SK-N-MC (cell line): ENCODE data around the gene POLR1C.

Experiments
- DNase-seq: peaks from one replicate; pipeline ENCODE4 v3.0.0-alpha.2; 2011; ENCODE audit warnings: low read depth, low spot score
- H3K27ac ChIP-seq: fragments of 200-600 bp; sonication (generic); 2 replicates; pipeline ENCODE4 v1.5.1; 2016; ENCODE audit warnings: mixed run types
- H3K36me3 ChIP-seq: fragments of 200-600 bp; sonication (generic); 2 replicates; pipeline ENCODE4 v1.6.1; 2017; ENCODE audit warnings: antibody characterized with exemption, low read length, mixed read lengths; ENCODE audit not compliant: insufficient read depth
- H3K4me3 ChIP-seq: fragments of 200-600 bp; sonication (generic); 2 replicates; pipeline ENCODE4 v1.5.1; 2016
- H3K9ac ChIP-seq: fragments of 200-600 bp; sonication (generic); 2 replicates; pipeline ENCODE4 v1.8.0; 2017; ENCODE audit warnings: mixed run types, mixed read lengths; ENCODE audit not compliant: insufficient read length
- H3K9me3 ChIP-seq: fragments of 200-600 bp; sonication (generic); 2 replicates; pipeline ENCODE4 v1.6.1; 2017; ENCODE audit warnings: low read depth, mild to moderate bottlenecking, antibody characterized with exemption, low read length, moderate library complexity, mixed read lengths
- EZH2 ChIP-seq: fragments of 200-600 bp; sonication (generic); IDR thresholded peaks from one replicate; pipeline ENCODE4 v1.6.1; 2017; ENCODE audit warnings: antibody characterized with exemption
- FOXP2 ChIP-seq: optimal IDR thresholded peaks from 2 replicates; pipeline ENCODE3; 2011; ENCODE audit warnings: mild to moderate bottlenecking, moderate library complexity; ENCODE audit not compliant: insufficient read depth; ENCODE audit errors: extremely low read length, control extremely low read depth
- POLR2AphosphoS5 ChIP-seq: IDR thresholded peaks from 2 replicates; pipeline ENCODE4 v1.6.1; 2012; ENCODE audit warnings: mild to moderate bottlenecking, low read depth, low read length, borderline replicate concordance

The POLR1C gene

DNA sequence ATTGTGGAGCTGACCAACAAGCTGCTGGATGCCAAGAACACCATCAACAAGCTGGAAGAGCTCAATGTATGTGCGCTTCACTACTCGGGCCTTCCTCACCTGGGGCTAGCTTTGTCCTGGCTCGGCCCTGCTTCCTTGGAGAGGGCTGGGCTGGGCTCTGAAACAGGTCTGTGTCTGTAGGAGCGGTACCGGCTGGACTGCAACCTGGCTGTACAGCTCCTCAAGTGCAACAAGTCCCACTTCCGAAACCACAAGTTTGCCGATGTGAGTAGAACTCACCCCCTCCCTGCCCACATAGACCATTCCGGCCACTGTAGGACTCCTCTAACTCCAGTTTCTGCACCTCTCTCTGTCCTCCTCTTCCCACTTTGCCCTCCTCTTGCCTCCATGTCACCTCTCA, 13.4 kb upstream of the POLR1C start:
- H3K9ac ChIP-seq = no peak overlapping the region
- no peak for DNase-seq

DNA sequence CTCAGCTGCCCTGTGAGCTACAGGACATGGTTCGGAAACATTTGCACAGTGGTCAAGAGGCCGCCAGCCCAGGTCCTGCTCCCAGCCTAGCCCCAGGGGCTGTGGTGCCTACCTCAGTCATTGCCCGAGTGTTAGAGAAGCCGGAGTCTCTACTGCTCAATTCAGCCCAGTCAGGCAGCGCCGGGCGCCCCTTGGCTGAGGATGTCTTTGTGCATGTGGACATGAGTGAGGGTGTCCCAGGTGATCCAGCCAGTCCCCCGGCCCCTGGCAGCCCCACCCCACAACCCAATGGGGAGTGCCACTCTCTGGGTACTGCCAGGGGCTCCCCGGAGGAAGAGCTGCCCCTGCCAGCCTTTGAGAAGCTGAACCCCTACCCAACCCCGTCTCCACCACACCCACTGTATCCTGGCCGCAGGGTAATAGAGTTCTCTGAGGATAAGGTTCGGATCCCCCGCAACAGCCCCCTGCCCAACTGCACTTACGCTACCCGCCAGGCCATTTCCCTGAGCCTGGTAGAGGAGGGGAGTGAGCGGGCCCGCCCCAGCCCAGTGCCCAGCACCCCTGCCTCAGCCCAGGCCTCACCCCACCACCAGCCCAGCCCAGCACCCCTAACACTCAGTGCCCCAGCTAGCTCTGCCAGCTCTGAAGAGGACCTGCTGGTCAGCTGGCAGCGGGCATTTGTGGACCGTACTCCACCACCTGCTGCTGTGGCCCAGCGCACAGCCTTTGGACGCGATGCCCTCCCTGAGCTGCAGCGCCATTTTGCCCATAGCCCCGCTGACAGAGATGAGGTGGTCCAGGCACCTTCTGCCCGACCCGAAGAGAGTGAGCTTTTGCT, 11.9 kb upstream of the POLR1C start:
- Histone ChIP-seq H3K36me3 (peaks cover 18% of the 10 kb centered on the region; the same call in 1 of the 2 replicates), H3K9ac (no peak overlapping the region), H3K9me3 (no peaks in the 10 kb centered on the region), H3K4me3 (no peak overlapping the region), H3K27ac (no peak overlapping the region)
- DNase-seq = no peak
- TF ChIP-seq POLR2AphosphoS5 = no peak
- no peak for TF ChIP-seq FOXP2
- no peak for TF ChIP-seq EZH2

More for the DNA sequence above, 13.4 kb upstream of the POLR1C start:
- no peak for TF ChIP-seq POLR2AphosphoS5
- TF ChIP-seq EZH2 = no peak
- no peak for TF ChIP-seq FOXP2
- Histone ChIP-seq H3K9me3 (no peaks in the 10 kb centered on the region), H3K4me3 (no peak overlapping the region), H3K27ac (no peak overlapping the region), H3K36me3 (peaks cover 33% of the 10 kb centered on the region; the same call in 1 of the 2 replicates)

DNA sequence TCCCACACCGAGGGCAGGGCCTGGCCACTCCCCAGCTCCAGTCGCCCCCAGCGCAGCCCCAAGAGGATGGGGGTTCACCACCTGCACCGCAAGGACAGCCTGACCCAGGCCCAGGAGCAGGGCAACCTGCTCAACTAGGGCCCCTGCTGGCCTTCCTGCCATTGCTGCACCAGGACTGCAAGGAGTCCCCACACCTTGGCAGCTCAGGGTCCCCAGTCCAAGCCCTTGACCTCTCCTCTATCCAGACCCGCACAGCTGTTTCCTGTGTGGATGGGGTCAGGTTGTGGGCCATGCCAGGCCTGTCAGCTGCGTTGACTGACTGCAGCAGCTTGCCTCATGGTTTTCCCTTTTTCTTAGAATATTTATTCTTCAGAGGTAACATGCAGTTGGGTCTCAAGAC, 11.2 kb upstream of the POLR1C start:
- DNase-seq = no peak
- Histone ChIP-seq H3K36me3 (peaks cover 11% of the 10 kb centered on the region; the same call in 1 of the 2 replicates), H3K27ac (no peak overlapping the region), H3K9ac (no peak overlapping the region), H3K9me3 (no peaks in the 10 kb centered on the region), H3K4me3 (no peak overlapping the region)
- TF ChIP-seq FOXP2 (no peak), POLR2AphosphoS5 (no peak), EZH2 (no peak)

DNA sequence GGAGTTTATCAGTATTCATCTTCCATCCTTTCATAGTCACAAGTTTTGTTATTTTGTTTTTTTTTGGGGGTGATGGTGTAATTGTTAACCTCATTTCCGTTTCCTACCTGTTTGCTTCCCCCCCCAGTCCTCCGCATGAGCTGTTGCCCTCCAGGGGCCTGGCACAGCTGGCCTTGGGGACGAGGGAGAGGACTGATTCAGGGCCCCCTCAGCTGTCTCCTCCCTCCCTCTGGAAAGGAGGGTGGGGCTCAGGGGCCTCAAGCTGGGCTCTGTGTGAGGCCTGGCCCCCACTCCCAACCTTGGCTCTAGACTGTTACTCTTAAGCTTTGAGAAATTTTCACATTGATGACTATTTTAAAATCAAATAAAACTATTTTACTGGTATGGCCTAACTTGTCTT, 10.7 kb upstream of the POLR1C start:
- Histone ChIP-seq H3K9me3 (no peaks in the 10 kb centered on the region), H3K9ac (no peak overlapping the region), H3K4me3 (no peak overlapping the region), H3K36me3 (peaks cover 7% of the 10 kb centered on the region; the same call in 1 of the 2 replicates), H3K27ac (no peak overlapping the region)
- no peak for DNase-seq
- TF ChIP-seq FOXP2 (no peak), POLR2AphosphoS5 (no peak)

DNA sequence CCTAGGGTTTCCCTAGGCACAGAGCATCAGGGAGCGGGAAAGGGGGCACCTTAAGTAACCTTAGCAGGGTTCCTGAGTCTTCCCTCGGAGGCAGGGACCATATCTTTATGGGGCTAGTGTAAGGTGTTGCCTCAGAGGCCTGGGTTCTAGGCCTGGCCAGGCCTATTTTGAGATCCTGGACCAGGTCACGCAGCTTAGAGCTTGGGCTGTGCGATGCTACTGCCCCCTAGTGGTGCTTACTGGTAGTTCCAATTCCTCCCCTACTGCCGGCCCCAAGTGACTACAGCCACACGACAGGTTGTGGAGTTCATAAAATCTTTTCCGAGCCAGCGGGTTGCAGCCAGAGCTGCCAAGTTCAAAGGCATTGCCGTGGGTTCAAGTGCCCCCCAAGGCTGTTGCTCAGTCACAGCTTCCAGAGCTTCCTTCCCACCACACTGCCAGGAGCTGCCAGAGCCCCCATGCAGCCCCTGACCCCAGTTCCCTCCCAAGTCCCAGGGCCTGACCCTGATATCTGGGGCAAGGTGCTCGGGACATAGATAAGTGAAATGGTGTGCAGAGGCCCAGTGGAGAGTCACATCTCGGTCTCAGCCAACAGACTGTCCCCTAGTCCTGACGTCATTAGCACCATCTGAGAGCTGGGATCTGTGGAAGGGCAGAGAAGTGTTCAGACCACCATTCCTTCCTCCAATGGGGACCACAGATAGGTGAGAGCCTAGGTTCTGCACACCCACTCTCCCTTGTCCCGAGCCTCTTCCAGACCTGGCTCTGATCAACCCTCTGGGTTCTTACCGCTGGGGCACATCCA, 10.0 kb upstream of the POLR1C start:
- TF ChIP-seq POLR2AphosphoS5 = 0 out of 2 replicates have a peak, but pooled peaks have one; percentile 29
- no peak for TF ChIP-seq EZH2
- no peak for TF ChIP-seq FOXP2

DNA sequence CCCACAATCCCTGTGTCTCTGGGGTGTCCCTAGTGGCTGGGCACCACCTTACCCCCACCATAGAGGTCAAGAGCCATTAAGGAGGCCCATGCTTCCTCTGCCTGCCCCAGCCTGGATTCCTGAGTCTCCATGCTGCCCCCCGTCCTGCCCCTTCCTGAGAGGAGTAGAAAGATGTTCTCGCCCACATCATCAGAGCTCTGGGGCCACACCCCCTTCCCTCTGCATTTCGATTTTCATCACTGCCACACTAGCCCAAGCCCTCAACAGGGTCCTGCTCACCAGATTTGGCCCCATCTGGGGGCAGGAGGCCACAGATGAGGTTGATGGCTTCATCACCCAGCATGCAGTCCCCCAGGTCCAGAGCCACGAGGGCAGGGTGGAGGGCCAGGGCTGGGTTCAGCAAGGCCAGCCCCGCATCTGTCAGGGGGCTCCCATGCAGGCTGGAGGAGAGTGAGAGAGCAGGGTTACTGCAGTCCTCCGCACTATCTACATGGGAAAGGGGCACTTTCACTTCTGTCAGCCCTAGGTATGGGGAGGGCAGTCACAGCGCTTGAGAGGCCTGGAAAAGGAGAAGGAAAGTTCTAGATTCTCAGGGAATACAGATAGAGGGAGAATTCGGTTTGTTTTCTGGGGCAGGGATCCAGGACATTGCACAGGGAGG, 8.3 kb upstream of the POLR1C start:
- Histone ChIP-seq H3K9ac (no peak overlapping the region), H3K36me3 (peaks cover 22% of the 10 kb centered on the region; the same call in 1 of the 2 replicates)

More for the DNA sequence above, 10.0 kb upstream of the POLR1C start:
- Histone ChIP-seq H3K27ac (no peak overlapping the region), H3K36me3 (peaks cover 9% of the 10 kb centered on the region; the same call in 1 of the 2 replicates), H3K4me3 (no peak overlapping the region), H3K9ac (no peak overlapping the region), H3K9me3 (no peaks in the 10 kb centered on the region)
- peak; percentile 51 for DNase-seq

DNA sequence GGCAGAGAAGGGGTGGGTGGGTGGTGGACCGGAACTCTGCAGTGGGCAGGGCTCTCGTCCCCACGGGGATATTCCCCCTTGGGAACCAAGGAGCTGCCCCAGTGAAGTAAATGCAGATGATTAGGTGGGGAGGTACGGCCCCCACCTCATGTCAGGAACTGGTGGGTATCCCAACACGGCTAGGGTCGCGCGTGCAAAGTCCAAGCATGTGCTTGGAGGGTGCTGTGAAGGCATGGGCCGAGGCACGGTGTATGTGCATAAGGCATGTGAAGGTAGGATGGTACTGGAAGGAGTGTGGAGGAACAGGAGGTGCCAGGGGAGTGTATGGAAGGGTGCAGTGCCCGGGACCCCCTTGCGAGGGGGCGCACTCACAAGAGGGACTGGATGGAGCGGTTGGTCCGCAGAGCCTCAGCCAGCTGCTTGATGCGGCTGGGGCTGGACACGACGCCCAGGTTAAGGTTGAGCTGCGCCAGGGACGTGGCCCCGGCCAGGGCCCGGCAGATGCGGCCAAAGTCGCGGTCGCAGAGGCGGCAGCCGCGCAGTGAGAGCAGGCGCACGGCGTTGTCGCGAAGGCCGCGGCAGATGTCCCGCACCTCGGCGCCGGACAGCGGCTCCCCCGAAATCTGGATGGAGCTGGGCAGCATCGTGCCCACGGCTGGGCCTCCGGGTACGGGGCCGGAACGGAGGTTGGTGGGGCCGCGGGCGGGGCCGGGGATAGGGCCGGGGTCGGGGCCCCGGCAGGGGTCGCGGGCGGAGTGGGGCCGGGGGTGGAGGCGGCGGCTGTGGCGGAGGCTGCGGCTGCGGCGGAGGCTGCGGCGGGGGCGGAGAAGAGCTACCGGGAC, 7.5 kb upstream of the POLR1C start:
- Histone ChIP-seq H3K27ac (no peak overlapping the region), H3K36me3 (peaks cover 24% of the 10 kb centered on the region; the same call in 1 of the 2 replicates), H3K9me3 (no peaks in the 10 kb centered on the region), H3K4me3 (peak overlapping the region; percentile 82), H3K9ac (no peak overlapping the region)
- TF ChIP-seq FOXP2 (no peak), POLR2AphosphoS5 (no peak), EZH2 (no peak)
- no peak for DNase-seq

More for the DNA sequence above, 8.3 kb upstream of the POLR1C start:
- no peaks in the 10 kb centered on the region for H3K9me3 ChIP-seq
- H3K4me3 ChIP-seq = no peak overlapping the region
- no peak overlapping the region for H3K27ac ChIP-seq
- DNase-seq = no peak
- TF ChIP-seq EZH2 (no peak), FOXP2 (no peak)
